Smooth muscle cell (in vitro differentiated cells): Measurements from ENCODE around the gene MRPS24. TPM values are rescaled to one million over a fixed set of nuclear protein-coding genes. Genes with fewer than 3 reads are reported as not detected.

Experiments used
- DNase-seq: peaks from one replicate; lab custom pipeline; 2025; ENCODE audit not compliant: unreplicated experiment; lab: John Stamatoyannopoulos, UW
- H2AFZ ChIP-seq: fragments of 200-600 bp; sonication (generic); 2 replicates; pipeline ENCODE4 v1.6.0; 2016; ENCODE audit warnings: antibody characterized with exemption, low read depth, mild to moderate bottlenecking
- H3F3A ChIP-seq: fragments of 200-600 bp; sonication (generic); 2 replicates; pipeline ENCODE4 v1.6.0; 2017; ENCODE audit warnings: antibody characterized with exemption, low read depth
- H3K27ac ChIP-seq: fragments of 200-600 bp; sonication (generic); 2 replicates; pipeline ENCODE4 v1.5.1; 2016; ENCODE audit warnings: low read depth, mild to moderate bottlenecking
- H3K27me3 ChIP-seq: fragments of 200-600 bp; sonication (generic); 2 replicates; pipeline ENCODE4 v1.6.1; 2016; ENCODE audit warnings: low read depth, mild to moderate bottlenecking
- H3K36me3 ChIP-seq: fragments of 200-600 bp; sonication (generic); 2 replicates; pipeline ENCODE4 v1.5.1; 2016; ENCODE audit warnings: low read depth
- H3K4me1 ChIP-seq: fragments of 200-600 bp; sonication (generic); 2 replicates; pipeline ENCODE4 v1.5.1; 2016; ENCODE audit warnings: low read depth
- H3K4me2 ChIP-seq: fragments of 200-600 bp; sonication (generic); 2 replicates; pipeline ENCODE4 v1.6.0; 2016; ENCODE audit warnings: mild to moderate bottlenecking
- H3K4me3 ChIP-seq: fragments of 200-600 bp; sonication (generic); 2 replicates; pipeline ENCODE4 v1.5.1; 2016; ENCODE audit warnings: mild to moderate bottlenecking
- H3K79me2 ChIP-seq: fragments of 200-600 bp; sonication (generic); 2 replicates; pipeline ENCODE4 v1.6.0; 2016; ENCODE audit warnings: low read depth, mild to moderate bottlenecking
- H3K9ac ChIP-seq: fragments of 200-600 bp; sonication (generic); 2 replicates; pipeline ENCODE4 v1.6.0; 2016; ENCODE audit warnings: low read depth
- H3K9me3 ChIP-seq: fragments of 200-600 bp; sonication (generic); replicated peaks from 2 replicates; pipeline ENCODE4 v1.5.1; 2016; ENCODE audit warnings: low read depth
- H4K20me1 ChIP-seq: fragments of 200-600 bp; sonication (generic); 2 replicates; pipeline ENCODE4 v1.6.0; 2016; ENCODE audit warnings: low read depth
- whole genome bisulfite sequencing: methylation state at CpG from one replicate; pipeline ENCODE4 v1.1.7; 2016; ENCODE audit warnings: low lambda C conversion rate; 5-methylcytosine and 5-hydroxymethylcytosine counted together
- polyA plus RNA-seq: library from polyadenylated mRNA; unstranded; fragments of >200 nt; fragmentation: Nextera tagmentation; extraction: Ambion mirVana; gene quantifications from 2 replicates; pipeline ENCODE4 v1.2.1, GENCODE V29; 2016
- total RNA-seq: library from RNA; depleted of rRNA; stranded (reverse); fragments of >200 nt; gene quantifications from 2 replicates; pipeline ENCODE4 v1.2.3, GENCODE V29; 2014
- TF ChIP-seq, protein P1 (sequence below): fragments of 200-600 bp; sonication (generic); IDR thresholded peaks from 2 replicates; pipeline ENCODE4 v1.5.1; 2017; ENCODE audit warnings: borderline replicate concordance, mild to moderate bottlenecking, antibody characterized with exemption; ENCODE audit not compliant: insufficient read depth, poor library complexity, severe bottlenecking

MRPS24 gene
- total and polyA plus RNA-seq, 2 experiments from 2014 or later: 84.1 to 183 TPM

DNA sequence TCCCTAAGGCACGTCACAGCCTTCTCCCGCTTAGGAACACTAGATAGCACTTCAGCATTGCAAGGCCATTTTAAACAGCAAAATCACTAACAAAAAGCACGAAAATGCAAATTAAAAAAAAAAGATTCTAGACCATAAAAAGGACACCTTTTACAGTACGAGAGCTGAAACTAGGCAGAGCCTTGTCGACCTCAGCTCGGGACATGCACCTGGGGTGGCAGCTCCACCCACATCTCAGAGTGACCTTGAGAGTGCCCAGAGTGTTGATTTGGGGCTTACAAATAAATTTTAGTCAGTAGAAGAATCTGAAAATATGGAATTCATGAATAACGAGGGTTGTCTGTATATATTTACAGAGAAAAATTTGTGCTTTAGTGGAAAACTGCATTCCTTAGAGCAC, 1.1 kb downstream of the MRPS24 start:
- Histone ChIP-seq H3K27ac (no peak overlapping the region), H3K36me3 (no peaks in the 10 kb centered on the region), H4K20me1 (no peaks in the 10 kb centered on the region), H3K4me3 (peak overlapping the region; percentile 88), H3F3A (no peaks in the 10 kb centered on the region), H3K9me3 (no peaks in the 10 kb centered on the region), H3K27me3 (no peaks in the 10 kb centered on the region), H3K79me2 (peaks cover 3% of the 10 kb centered on the region), H3K4me2 (peak overlapping the region; percentile 89), H3K4me1 (peaks cover 13% of the 10 kb centered on the region), H3K9ac (peak overlapping the region; percentile 98), H2AFZ (no peak overlapping the region)
- WGBS: 79% methylated on average over 7 of the region's 7 CpGs
- no peak for DNase-seq
- TF ChIP-seq, protein P1, sequence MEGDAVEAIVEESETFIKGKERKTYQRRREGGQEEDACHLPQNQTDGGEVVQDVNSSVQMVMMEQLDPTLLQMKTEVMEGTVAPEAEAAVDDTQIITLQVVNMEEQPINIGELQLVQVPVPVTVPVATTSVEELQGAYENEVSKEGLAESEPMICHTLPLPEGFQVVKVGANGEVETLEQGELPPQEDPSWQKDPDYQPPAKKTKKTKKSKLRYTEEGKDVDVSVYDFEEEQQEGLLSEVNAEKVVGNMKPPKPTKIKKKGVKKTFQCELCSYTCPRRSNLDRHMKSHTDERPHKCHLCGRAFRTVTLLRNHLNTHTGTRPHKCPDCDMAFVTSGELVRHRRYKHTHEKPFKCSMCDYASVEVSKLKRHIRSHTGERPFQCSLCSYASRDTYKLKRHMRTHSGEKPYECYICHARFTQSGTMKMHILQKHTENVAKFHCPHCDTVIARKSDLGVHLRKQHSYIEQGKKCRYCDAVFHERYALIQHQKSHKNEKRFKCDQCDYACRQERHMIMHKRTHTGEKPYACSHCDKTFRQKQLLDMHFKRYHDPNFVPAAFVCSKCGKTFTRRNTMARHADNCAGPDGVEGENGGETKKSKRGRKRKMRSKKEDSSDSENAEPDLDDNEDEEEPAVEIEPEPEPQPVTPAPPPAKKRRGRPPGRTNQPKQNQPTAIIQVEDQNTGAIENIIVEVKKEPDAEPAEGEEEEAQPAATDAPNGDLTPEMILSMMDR: no peak

- H3K9me3 ChIP-seq: no peaks in the 10 kb centered on the region
- H3K27me3 ChIP-seq: no peaks in the 10 kb centered on the region
- no peak for DNase-seq
- no peak overlapping the region for H3K9ac ChIP-seq
- peaks cover 6% of the 10 kb centered on the region for H3K4me1 ChIP-seq
- no peak overlapping the region for H3K4me3 ChIP-seq
- H3K36me3 ChIP-seq: no peaks in the 10 kb centered on the region
- H3K4me2 ChIP-seq: no peak overlapping the region
- no peaks in the 10 kb centered on the region for H3F3A ChIP-seq
- no peak overlapping the region for H3K27ac ChIP-seq
- no peak overlapping the region for H2AFZ ChIP-seq
- peaks cover 3% of the 10 kb centered on the region for H3K79me2 ChIP-seq
- no peaks in the 10 kb centered on the region for H4K20me1 ChIP-seq
- WGBS: 99% methylated on average over 3 of the region's 3 CpGs
- TF ChIP-seq, protein P1: no peak
Measured at GRCh38 chr7:43865277-43865676, 4.0 kb downstream of the MRPS24 start.

DNA sequence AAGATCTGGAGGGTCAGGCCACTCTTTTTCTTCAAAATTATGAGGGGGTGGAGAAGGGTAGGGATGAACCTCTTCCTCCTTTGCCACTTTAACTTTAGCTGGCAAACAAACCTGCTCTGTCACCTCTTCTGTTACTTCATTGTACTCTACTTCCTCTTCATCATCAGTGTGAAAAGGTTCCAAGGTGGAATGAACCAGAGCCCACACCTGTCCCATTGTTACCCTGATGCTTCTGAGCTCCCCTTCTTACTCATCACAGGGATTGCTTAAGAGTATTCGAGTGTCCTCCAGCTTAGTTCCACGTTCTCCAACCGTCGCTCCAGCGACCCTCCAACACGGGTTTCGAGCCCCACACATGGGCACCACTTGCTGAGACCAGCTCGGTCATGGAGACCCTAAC, 5.2 kb downstream of the MRPS24 start:
- WGBS: 91% methylated on average over 8 of the region's 8 CpGs
- peaks cover 6% of the 10 kb centered on the region for H3K4me1 ChIP-seq
- no peak overlapping the region for H3K27ac ChIP-seq
- TF ChIP-seq, protein P1: no peak
- no peak for DNase-seq
- no peak overlapping the region for H2AFZ ChIP-seq
- no peaks in the 10 kb centered on the region for H3K9me3 ChIP-seq
- H3K27me3 ChIP-seq: no peaks in the 10 kb centered on the region
- H3F3A ChIP-seq: no peaks in the 10 kb centered on the region
- no peaks in the 10 kb centered on the region for H4K20me1 ChIP-seq
- H3K36me3 ChIP-seq: no peaks in the 10 kb centered on the region
- no peak overlapping the region for H3K4me3 ChIP-seq
- no peak overlapping the region for H3K9ac ChIP-seq
- no peak overlapping the region for H3K4me2 ChIP-seq
- peaks cover 3% of the 10 kb centered on the region for H3K79me2 ChIP-seq

GRCh38 chr7:43856996-43857395, 12.3 kb downstream of the MRPS24 start:
- no peak overlapping the region for H3K4me2 ChIP-seq

More at GRCh38 chr7:43856996-43857395, 12.3 kb downstream of the MRPS24 start:
- TF ChIP-seq, protein P1: no peak
- H3K9ac ChIP-seq: no peak overlapping the region
- 83% methylated on average over 1 of the region's 1 CpG for WGBS
- H3K4me1 ChIP-seq: no peaks in the 10 kb centered on the region
- no peaks in the 10 kb centered on the region for H3K9me3 ChIP-seq
- no peak overlapping the region for H2AFZ ChIP-seq
- H3K4me3 ChIP-seq: no peak overlapping the region
- H3K36me3 ChIP-seq: no peaks in the 10 kb centered on the region
- H3K79me2 ChIP-seq: no peaks in the 10 kb centered on the region
- no peaks in the 10 kb centered on the region for H4K20me1 ChIP-seq
- H3K27ac ChIP-seq: no peak overlapping the region
- no peaks in the 10 kb centered on the region for H3K27me3 ChIP-seq
- no peak for DNase-seq
- no peaks in the 10 kb centered on the region for H3F3A ChIP-seq
